Occipital lobe (tissue), 2 donors: Measurements from ENCODE around the gene ABHD6. TPM values are rescaled to one million over a fixed set of nuclear protein-coding genes. Genes with fewer than 3 reads are reported as not detected.
"Not testable (repeated sequence)": the region's sequence is repeated elsewhere in the genome, so short reads cannot be mapped to it uniquely, and the experiment has no call there.

Source experiments
- DNase-seq: peaks from one replicate; lab custom pipeline; 2025; lab: John Stamatoyannopoulos, UW
- total RNA-seq: library from RNA; depleted of rRNA; stranded (reverse); fragments of >200 nt; gene quantifications from one replicate; pipeline ENCODE4 v1.2.3, GENCODE V29; 2014

Gene ABHD6
- total RNA-seq, 1 donor from 2014 or later: 30.1 TPM

- no peak for DNase-seq
Measured at GRCh38 chr3:58242340-58242739, 4.7 kb downstream of the ABHD6 start.

DNA sequence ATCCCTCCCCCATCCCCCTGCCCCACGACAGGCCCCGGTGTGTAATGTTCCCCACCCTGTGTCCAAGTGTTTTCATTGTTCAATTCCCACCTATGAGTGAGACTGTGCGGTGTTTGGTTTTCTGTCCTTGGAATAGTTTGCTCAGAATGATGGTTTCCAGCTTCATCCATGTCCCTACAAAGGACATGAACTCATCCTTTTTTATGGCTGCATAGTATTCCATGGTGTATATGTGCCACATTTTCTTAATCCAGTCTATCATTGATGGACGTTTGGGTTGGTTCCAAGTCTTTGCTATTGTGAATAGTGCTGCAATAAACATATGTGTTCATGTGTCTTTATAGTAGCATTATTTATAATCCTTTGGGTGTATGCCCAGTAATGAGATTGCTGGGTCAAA is 5.3 kb downstream of the ABHD6 start:
- DNase-seq: not testable (repeated sequence)

DNA sequence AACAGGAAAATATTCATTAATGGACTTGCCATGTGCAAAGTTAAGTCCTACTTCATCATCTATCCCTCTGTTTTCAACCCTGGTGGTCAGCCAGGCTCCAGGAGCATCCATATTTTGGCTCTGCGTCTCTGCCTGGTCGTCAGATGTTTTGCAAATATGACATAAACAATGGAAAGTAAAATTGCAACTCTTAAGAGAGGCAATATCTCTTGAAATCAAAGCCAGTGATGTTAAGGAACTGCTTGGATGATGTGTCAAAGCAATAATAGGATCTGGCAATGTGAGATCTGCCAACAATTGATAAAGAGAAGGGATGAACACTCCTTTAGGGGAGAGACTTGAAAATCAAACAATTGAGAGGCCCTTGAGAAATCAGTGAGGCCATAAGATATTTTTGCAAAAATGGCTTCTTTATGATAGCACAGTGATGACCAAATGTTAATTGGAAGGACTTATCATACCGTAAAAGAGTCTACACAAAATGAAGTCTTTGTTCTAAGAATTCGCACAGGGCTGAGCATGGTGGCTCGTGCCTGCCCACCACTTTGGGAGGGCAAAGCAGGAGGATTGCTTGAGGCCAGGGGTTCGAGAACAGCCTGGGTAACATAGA is 6.5 kb downstream of the ABHD6 start:
- no peak for DNase-seq

DNA sequence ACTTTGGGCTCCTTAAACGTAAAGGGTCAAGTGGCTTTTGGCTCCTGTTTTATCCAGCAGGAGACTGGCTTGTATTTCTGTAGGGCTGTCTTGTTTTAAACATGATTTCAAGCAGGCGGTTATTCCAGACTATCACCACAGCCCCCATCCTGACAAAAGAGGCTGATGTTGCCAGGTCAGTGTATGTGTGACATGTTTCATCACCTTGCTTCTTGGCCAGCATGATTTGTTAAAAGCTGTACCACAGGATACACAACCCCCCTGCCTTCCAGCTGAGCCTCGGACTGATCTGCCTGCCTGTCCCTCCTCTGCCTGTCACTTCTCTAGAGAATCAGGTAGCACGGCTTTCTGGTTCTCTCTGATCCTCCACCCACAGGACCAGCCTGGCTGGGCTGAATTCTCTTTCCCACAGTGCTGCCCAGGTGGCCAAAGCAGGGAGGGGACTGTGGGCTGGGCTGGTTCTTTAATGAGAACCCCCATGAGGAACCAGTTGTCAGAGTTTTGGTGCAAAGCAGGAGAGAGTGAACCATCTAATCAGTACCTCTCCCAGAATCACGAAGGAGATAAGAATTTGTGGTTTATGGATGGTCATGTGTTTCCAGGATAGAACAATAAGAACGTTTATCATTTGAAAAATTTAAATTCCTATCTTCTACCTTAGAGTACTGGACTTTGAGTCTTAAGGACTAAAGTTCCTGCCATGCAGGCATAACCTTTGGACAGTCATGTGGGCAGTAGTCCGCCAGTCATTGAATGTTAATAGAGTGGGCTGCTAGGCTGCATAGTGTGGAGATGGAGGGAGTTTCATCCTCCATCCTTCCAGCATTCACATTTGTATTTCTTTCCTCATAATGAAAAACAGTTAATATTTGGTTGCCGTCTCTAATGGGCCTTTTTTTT is 8.8 kb downstream of the ABHD6 start:
- DNase-seq: no peak

- DNase-seq: no peak
Measured at GRCh38 chr3:58249358-58250092, 11.9 kb downstream of the ABHD6 start.

DNA sequence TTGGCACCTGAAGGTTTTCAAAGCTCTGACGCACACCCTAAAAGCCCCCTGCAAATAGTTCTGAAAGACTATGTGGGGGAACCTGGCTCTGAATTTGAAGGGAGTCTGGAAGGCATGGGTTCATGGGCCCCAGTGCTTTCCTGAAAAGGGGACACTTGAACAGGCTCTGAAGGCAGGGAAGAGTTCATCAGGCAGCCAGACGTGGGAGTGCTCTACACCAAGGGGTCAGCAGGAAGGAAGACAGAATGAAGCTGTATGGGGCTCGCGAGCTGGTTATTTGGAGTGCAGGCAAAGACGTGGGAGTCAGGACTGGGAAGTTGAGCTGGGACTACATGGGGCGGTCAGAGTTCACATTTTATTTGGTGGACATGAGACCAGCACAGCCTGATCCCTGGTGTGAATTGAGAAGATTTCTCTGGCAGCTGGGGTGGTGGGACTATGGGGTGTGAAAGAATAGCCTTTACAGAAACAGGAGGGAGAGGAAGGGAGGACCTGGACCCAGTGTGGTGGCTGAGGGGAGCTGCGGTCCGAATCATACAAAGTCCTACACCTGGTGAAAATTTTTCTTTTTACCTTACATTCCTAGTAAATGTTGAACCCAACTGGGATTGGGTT is 12.6 kb downstream of the ABHD6 start:
- no peak for DNase-seq

- DNase-seq: no peak
Measured at GRCh38 chr3:58251631-58252035, 14.0 kb downstream of the ABHD6 start.

DNA sequence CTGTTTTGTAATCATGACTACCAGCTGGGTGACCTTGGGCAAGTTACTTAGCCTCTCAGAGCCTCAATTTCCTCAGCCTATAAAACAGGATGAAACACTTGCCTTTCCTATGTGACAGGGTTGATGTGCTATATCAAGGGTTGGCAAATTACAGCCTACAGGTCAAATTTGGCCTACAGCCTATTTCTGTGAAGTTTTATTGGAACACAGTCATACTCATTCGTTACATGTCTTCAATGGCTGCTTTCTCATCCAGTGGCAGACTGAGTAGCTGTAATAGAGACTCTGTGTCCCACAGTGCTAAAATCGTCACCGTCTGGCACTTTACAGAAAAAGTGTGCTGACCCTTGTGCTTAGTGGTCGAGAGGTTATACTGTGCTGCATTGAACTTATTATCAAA is 16.6 kb downstream of the ABHD6 start:
- DNase-seq: no peak

- DNase-seq: no peak
Measured at GRCh38 chr3:58256061-58256460, 18.5 kb downstream of the ABHD6 start.

DNA sequence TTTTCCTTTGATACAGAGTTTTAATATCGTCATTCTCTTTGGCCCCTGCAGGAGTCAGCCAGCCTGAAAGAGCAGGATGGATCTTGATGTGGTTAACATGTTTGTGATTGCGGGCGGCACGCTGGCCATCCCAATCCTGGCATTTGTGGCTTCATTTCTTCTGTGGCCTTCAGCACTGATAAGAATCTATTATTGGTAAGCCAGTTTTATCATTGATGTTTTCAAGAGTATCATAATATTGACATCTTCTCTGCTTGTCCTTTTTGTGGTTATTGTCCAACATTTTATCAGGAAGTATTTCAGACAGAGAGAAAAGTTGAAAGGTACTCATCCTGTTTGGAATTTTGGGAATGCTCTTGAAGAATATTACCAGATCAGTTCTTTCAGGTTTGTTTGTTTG is 18.9 kb downstream of the ABHD6 start:
- no peak for DNase-seq

DNA sequence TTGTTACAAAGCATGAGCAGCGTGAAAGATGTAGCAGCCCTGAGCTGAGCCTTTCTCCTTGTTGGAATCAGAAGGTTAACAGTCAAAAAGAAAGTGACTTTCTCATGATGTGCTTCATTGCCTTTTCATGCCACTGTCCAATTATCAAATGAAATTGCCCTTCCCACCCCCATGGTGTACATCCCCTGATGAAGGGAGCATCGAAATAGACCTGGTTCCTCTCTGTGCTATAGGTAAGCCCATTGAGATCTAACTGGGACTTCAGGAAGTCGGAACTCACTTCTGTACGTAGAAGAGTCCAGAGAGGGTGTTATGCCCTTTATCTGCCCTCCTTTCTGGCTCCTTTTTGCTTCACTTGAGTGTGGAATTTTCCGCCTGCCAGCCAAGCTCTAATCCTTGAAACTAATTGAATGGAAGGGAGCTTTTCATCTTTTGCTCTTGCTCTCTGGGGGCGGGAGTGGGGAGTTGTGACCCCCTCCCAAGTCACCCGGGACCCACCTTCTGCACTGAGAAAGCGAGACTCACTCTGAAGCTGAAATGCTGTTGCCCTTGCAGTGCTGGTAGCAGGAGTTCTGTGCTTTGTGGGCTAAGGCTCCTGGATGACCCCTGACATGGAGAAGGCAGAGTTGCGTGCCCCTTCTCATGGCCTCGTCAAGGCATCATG is 20.9 kb downstream of the ABHD6 start:
- DNase-seq: no peak

DNA sequence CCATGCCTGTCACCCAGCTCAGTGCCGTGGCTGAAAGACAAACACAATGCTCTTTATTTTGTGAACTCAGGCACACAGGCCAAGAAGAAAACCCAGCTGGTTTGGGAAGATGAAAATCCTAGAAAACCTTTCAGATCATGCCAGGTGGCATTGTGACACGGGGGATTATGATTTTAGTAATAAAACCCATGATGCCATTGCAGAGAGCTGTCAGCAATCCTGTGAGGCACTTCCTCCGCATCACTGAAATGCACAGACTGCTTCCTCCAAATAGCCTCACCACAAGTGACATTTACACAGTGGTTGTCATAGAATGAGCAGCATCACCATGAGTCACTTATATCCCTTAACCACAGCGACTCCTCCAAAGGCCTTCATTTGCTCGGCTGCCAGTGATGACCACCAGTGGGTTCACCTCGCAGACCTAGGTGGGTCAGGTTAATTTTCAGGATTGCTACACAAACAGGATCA is 22.7 kb downstream of the ABHD6 start:
- no peak for DNase-seq

DNA sequence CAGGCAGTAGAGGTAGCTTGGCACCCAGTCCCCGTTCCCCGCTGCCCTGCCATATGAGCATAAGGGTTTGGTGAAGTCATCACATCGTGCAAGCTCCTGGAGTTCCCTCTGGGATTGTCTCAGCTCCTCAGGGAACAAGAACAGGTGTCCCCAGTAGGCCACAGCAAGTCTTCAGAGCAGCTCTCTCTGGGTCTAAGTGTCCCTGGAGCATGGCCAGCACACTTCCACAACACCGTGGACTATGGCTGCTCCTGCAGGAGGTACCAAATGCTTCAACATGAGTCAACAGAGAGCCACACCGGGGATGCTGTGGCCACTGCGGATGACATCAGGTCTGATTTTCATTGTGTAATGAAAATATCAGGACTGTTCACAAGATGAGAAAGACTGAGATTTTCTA is 23.1 kb downstream of the ABHD6 start:
- DNase-seq: no peak

DNA sequence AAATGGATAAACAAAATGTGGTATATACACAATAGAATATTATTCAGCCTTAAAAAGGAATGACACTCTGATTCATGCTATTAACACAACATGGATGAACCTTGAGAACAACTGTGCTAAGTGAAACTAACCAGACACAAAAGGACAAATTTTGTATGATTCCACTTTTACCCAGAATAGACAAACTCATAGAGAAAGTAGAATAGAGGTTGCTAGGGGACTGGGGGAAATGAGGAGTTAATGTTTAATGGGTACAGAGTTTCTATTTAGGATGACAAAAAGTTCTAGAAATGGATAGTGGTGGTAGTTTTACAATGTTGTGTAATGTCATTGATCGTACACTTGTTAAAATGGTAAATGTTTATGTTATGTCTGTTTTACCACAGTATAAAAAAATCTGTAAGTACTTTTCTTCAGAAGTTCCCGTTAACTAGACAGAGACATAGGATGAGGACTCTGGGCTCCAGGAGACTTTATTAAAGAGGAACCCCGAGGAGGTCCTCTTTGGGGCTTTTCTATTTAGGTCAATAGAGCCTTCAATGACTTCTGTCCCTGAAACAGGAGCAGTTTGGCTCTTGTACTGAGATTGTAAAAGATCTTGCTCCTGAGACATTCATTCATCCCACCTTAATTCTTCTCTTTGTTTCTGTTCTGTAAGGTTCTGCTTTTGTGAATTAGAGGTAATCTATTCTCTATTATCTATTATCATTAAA is 24.5 kb downstream of the ABHD6 start:
- DNase-seq: no peak

GRCh38 chr3:58266577-58266976 is 29.0 kb downstream of the ABHD6 start:
- DNase-seq: no peak

GRCh38 chr3:58267543-58267942 is 30.0 kb downstream of the ABHD6 start:
- DNase-seq: not testable (repeated sequence)

DNA sequence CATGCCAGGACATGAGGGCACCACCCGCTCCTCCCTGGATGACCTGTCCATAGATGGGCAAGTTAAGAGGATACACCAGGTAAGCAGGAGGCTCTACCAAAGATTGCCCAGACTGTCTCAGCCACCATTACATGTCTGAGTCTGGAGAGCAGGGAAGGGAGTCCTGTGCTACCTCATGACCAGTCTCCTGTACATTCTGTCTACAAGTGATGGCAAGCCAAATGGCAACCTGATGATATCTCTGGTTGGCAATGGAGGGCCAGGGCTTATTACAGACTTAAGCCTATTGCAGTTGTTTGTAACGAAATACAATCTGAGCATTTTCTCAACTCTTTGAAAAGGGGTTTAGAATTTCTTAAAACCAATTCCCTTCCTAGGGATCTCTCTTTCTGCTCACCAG is 31.8 kb downstream of the ABHD6 start:
- DNase-seq: no peak

DNA sequence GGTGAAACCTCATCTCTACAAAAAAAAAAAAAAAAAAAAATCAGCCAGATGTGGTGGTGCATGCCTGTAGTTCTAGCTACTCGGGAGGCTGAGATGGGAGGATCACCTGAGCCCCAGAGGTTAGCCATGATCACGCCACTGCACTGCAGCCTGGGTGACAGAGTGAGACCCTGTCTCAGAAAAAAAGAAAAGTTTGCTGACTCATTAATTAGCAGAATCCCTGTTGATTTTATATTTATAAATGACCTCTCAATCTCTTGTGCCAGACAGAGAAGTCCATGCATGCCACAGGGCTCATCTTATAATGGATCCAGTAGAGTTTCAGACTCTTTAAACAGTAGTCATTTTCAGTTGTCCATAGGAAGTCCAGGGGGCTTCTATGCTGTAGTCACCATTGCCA is 32.9 kb downstream of the ABHD6 start:
- no peak for DNase-seq

- DNase-seq: no peak
Measured at GRCh38 chr3:58271901-58272501, 34.4 kb downstream of the ABHD6 start.

DNA sequence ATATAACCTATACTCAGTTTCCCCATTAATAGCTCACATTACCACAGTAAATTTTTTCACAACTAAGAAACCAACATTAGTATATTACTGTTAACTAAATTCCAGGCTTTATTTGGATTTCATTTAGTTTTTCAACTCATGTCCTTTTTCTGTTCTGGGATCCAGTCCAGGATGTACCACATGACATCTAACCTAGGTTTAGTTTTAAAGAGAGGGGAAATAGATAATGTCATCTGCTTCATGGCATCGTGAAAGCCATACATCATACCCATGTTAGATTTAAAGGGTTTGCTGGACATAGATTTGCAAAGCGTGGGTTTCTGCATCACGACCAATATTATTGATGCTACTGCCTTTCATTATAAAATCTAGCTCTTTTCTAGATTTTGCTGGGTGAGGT is 35.3 kb downstream of the ABHD6 start:
- no peak for DNase-seq
